ENCODE results near the gene COX4I1. TPM values are rescaled to one million over a fixed set of nuclear protein-coding genes. Genes with fewer than 3 reads are reported as not detected.
"Not testable (repeated sequence)": the region's sequence is repeated elsewhere in the genome, so short reads cannot be mapped to it uniquely, and the experiment has no call there.

The COX4I1 gene
- total RNA-seq, 1 donor from 2014 or later = 346 TPM

DNA sequence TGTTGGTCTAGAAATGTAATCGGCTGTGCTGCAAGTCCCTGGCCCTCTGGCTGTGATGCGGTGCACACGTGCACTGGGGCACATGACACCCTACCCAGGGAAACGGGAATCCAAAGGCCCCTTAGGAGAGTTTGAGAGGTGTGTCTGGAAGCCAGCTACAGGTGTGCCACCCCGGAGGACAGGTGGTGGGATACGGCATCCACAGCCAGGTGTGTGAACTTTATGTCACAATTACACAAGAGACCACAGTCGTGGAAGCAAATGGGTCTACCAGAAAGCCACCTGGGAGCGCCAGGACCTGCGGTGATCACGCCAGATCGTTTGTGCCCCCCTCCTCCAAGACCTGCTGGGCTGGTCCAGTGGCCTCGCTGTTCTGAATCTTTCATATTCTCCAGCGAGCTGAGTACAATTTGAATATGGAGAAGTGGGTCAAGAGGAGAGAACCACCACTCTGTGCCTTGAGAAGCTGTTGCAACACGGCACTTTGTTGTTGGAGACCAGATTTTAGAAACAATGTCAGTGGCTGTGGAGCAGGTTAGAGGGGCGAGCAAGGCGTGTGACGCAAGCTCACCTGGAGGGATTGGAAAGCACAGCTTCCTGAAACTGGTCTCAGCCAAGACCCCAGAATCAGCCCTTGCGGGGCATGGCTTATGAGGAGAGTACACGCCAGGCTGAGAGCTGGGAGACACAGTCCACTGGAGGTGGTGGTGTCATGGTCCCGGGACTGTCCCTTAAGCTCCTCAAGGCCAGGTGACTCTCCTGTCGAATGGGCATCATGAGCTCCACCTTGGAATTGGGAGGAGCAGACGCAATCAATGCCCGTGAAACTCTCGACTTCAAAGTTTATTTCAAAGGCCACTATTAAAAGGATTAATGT is 37.4 kb downstream of the COX4I1 start:
- Mint-ChIP-seq H3K27me3 (ENCODE audit: low read depth) (peaks cover 38% of the 10 kb centered on the region), H3K36me3 (no peaks in the 10 kb centered on the region), H3K4me1 (no peaks in the 10 kb centered on the region), H3K9me3 (peaks cover 3% of the 10 kb centered on the region), H3K4me3 (no peak overlapping the region), H3K27ac (no peak overlapping the region)
- TF ChIP-seq, protein P1, sequence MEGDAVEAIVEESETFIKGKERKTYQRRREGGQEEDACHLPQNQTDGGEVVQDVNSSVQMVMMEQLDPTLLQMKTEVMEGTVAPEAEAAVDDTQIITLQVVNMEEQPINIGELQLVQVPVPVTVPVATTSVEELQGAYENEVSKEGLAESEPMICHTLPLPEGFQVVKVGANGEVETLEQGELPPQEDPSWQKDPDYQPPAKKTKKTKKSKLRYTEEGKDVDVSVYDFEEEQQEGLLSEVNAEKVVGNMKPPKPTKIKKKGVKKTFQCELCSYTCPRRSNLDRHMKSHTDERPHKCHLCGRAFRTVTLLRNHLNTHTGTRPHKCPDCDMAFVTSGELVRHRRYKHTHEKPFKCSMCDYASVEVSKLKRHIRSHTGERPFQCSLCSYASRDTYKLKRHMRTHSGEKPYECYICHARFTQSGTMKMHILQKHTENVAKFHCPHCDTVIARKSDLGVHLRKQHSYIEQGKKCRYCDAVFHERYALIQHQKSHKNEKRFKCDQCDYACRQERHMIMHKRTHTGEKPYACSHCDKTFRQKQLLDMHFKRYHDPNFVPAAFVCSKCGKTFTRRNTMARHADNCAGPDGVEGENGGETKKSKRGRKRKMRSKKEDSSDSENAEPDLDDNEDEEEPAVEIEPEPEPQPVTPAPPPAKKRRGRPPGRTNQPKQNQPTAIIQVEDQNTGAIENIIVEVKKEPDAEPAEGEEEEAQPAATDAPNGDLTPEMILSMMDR (IDR thresholded peaks at IDR 0.05; ENCODE audit: unreplicated experiment) = no peak
- no peak for DNase-seq (ENCODE audit: low spot score in 2 of 2, unreplicated experiment in 2 of 2)

DNA sequence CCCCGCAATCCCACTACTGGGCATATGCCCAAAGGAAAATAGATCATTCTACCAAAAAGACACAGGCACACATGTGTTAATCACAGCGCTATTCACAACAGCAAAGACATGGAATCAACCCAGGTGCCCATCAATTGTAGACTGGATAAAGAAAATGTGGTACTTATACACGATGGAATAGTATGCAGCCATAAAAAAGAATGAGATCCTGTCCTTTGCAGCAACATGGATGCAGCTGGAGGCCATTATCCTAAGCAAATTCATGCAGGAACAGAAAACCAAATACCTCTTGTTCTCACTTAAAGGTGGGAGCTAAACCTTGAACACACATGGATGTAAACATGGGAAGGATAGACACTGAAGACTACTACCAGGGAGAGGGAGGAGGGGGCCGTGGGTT is 38.2 kb downstream of the COX4I1 start:
- H3K27me3 Mint-ChIP-seq (ENCODE audit: low read depth) = peaks cover 32% of the 10 kb centered on the region
- H3K36me3 Mint-ChIP-seq = not testable (repeated sequence)

DNA sequence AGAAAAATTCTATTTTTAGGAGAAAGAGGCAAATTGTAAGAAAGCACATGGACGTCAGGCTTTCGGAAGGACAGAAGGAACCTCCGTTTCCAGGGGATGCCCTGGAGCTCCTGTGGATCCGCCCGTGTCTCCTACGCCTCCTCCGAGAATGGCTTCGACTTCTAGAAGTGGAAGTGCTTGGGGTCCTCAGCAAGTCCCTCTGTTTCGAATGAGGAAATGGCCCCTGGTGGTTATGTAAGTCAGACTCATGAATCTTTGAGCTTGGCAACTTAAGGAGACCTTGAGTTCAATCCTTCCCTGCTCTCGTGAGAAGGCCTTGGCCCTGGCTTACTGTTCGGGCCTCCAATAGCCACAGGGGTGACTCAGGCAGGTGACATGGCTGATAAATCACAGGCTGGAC is 38.9 kb downstream of the COX4I1 start:
- Mint-ChIP-seq H3K27me3 (ENCODE audit: low read depth) (peaks cover 26% of the 10 kb centered on the region), H3K27ac (no peak overlapping the region), H3K4me1 (no peaks in the 10 kb centered on the region), H3K9me3 (peaks cover 6% of the 10 kb centered on the region), H3K4me3 (no peak overlapping the region), H3K36me3 (no peaks in the 10 kb centered on the region)
- TF ChIP-seq, protein P1 (IDR thresholded peaks at IDR 0.05; ENCODE audit: unreplicated experiment) = no peak
- no peak for DNase-seq (ENCODE audit: low spot score in 2 of 2, unreplicated experiment in 2 of 2)

More for the DNA sequence above, 38.2 kb downstream of the COX4I1 start:
- not testable (repeated sequence) for H3K4me1 Mint-ChIP-seq; DNase-seq (ENCODE audit: low spot score in 2 of 2, unreplicated experiment in 2 of 2); H3K9me3 Mint-ChIP-seq; H3K27ac Mint-ChIP-seq; H3K4me3 Mint-ChIP-seq

DNA sequence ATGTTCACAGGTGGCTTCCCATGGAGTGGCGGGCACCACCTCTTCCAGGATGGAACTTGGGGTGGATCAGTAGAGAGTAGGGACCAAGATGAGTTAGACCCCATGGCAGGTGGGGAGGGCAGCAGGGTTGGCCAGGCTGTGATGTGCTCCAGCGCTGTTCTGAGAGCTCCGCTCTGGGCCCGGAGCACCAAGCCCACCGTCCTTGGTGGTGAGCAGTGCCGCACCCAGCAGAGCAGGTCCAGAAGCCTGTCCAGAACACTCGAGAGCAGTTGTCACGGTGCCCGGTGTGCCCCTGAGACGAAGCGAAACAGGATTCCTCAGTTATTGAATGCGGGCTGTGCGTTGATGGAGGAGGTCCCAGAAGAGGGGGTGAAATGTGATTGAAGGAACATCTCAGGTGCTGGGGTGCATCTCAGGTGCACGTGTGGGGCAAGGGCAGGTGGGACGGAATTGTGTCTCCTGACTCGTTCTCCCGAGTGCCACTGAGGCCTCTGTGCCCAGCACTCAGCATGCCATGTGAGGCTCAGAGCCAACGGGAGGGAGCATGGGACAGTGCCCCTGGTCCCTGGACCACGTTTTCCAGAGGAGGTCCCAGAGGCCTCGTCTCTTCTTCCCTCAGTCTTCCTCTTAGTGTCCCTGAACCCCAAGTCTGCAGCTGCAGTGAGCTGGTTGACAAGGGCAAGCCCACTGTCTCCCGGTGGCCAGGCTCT is 39.5 kb downstream of the COX4I1 start:
- no peak for DNase-seq (ENCODE audit: low spot score in 2 of 2, unreplicated experiment in 2 of 2)
- Mint-ChIP-seq H3K4me3 (no peak overlapping the region), H3K36me3 (no peaks in the 10 kb centered on the region), H3K27ac (no peak overlapping the region), H3K9me3 (peaks cover 3% of the 10 kb centered on the region), H3K4me1 (no peaks in the 10 kb centered on the region), H3K27me3 (ENCODE audit: low read depth) (peaks cover 24% of the 10 kb centered on the region)
- TF ChIP-seq, protein P1 (IDR thresholded peaks at IDR 0.05; ENCODE audit: unreplicated experiment) = no peak

DNA sequence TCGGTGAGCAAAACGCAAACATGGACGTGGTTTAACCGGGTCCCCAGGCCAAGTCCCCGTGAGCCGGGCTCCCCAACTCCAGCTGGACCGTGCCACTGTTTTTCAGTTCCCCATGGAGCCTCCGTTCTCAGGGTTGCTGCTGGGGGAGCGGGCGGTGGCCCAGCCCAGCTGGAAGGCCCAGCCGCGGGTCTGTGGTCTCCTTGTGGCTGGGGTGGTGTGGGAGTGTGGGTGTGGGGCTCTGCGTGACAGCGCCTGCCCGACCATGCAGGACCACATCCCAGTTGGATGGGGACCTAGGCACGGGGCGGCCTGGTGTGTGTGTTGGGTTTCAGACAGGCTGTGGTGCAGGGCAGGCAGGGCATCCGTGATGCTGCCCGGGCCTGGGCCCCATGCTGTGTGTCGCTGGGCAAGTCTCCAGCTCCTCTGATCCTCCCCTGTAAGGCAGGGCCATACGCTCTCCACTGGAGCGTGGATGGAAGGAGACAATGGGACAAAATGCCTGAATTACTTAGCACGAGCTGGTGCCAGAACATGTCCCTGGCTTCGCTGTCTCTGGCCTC is 40.3 kb downstream of the COX4I1 start:
- Mint-ChIP-seq H3K4me3 (no peak overlapping the region), H3K9me3 (peaks cover 3% of the 10 kb centered on the region), H3K27me3 (ENCODE audit: low read depth) (peaks cover 22% of the 10 kb centered on the region), H3K36me3 (no peaks in the 10 kb centered on the region), H3K4me1 (peaks cover 3% of the 10 kb centered on the region), H3K27ac (no peak overlapping the region)
- no peak for DNase-seq (ENCODE audit: low spot score in 2 of 2, unreplicated experiment in 2 of 2)
- TF ChIP-seq, protein P1 (IDR thresholded peaks at IDR 0.05; ENCODE audit: unreplicated experiment) = no peak

DNA sequence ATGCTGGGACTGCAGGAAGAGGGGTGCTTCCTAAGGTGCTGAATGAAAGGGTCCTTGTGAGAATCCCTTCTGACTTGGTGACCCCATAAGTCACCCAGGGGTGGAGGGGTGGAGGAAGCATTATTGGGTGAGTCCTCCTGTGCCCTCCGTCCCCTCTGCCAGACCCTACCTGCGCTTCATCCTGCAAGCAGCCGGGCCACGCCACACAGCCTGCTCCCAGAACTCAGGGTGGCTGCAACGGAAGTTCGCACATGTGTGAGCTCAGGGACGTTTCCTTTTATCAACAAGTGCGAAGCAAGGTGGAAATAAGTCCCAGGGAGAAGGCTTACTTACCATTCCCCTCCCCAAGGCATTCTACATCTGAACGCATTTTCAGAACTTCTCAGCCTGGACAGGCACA is 40.9 kb downstream of the COX4I1 start:
- H3K4me1 Mint-ChIP-seq = peaks cover 9% of the 10 kb centered on the region
- peaks cover 3% of the 10 kb centered on the region for H3K9me3 Mint-ChIP-seq
- TF ChIP-seq, protein P1 (IDR thresholded peaks at IDR 0.05; ENCODE audit: unreplicated experiment) = no peak
- H3K36me3 Mint-ChIP-seq = no peaks in the 10 kb centered on the region
- H3K4me3 Mint-ChIP-seq = no peak overlapping the region
- peaks cover 16% of the 10 kb centered on the region for H3K27me3 Mint-ChIP-seq (ENCODE audit: low read depth)
- H3K27ac Mint-ChIP-seq = no peak overlapping the region
- no peak for DNase-seq (ENCODE audit: low spot score in 2 of 2, unreplicated experiment in 2 of 2)

All from mesothelial cell of epicardium (in vitro differentiated cells).